H1 (cell line): Measurements from ENCODE around the gene NCKIPSD. TPM values are rescaled to one million over a fixed set of nuclear protein-coding genes. Genes with fewer than 3 reads are reported as not detected.

Experiments used
- CTCF ChIA-PET: fragments of 300-600 bp; sonication (Branson Sonifier 250); formaldehyde crosslinking; loops from one replicate; lab custom pipeline; 2021; ENCODE audit not compliant: partially characterized antibody; lab: Charles Lee
- POLR2A ChIA-PET: fragments of 300-600 bp; sonication (Branson Sonifier 250); formaldehyde crosslinking; loops from one replicate; lab custom pipeline; 2021; ENCODE audit warnings: inconsistent platforms; ENCODE audit not compliant: partially characterized antibody; lab: Charles Lee
- DNase-seq, 2 experiments: peaks; one replicate each; pipeline versions ENCODE4 v3.0.0 to v3.0.0-alpha.2; 2010 to 2022; ENCODE audit warnings: low spot score in 2 of 2, low read depth in 1 of 2, mixed read lengths in 1 of 2
- FAIRE-seq: peaks from 2 replicates; lab custom pipeline; 2011; peaks lifted over from hg19 to GRCh38; lab: Jason Lieb, UNC
- H2AFZ ChIP-seq: 2 replicates; pipeline ENCODE4 v1.8.1; 2012; ENCODE audit warnings: low read length, inconsistent platforms
- H2AK5ac ChIP-seq: 2 replicates; pipeline ENCODE4 v1.6.1; 2013; ENCODE audit warnings: low read depth, low read length
- H2BK120ac ChIP-seq: replicated peaks from 2 replicates; pipeline ENCODE3; 2013; ENCODE audit warnings: low read depth, low read length, inconsistent platforms
- H2BK12ac ChIP-seq: 2 replicates; pipeline ENCODE4 v1.6.1; 2013; ENCODE audit warnings: low read depth, low read length
- H2BK15ac ChIP-seq: 2 replicates; pipeline ENCODE4 v1.6.1; 2013; ENCODE audit warnings: low read length
- H2BK20ac ChIP-seq: 2 replicates; pipeline ENCODE4 v1.6.1; 2013; ENCODE audit warnings: low read length
- H2BK5ac ChIP-seq: 2 replicates; pipeline ENCODE4 v1.6.1; 2013; ENCODE audit warnings: low read depth, low read length
- H3K14ac ChIP-seq: 2 replicates; pipeline ENCODE4 v1.6.1; 2013; ENCODE audit warnings: inconsistent platforms; ENCODE audit not compliant: insufficient read length
- H3K18ac ChIP-seq: 2 replicates; pipeline ENCODE4 v1.6.1; 2013; ENCODE audit warnings: low read length; ENCODE audit errors: extremely low read depth
- H3K23ac ChIP-seq: 2 replicates; pipeline ENCODE4 v1.6.1; 2013; ENCODE audit warnings: inconsistent platforms; ENCODE audit not compliant: insufficient read length
- H3K23me2 ChIP-seq: 2 replicates; pipeline ENCODE4 v1.6.1; 2013; ENCODE audit warnings: low read depth, low read length
- H3K27ac ChIP-seq: 2 replicates; pipeline ENCODE4 v1.6.1; 2011; ENCODE audit warnings: low read depth, low read length, inconsistent platforms
- H3K27me3 ChIP-seq, 4 experiments: replicated peaks in 1 of 4; 1 replicate in 1 of 4; 2 replicates in 3 of 4; pipeline versions ENCODE4 v1.6.1 to v1.8.1; 2011 to 2013; ENCODE audit warnings: low read length in 3 of 4, mild to moderate bottlenecking in 3 of 4, inconsistent platforms in 2 of 4, mixed read lengths in 2 of 4, moderate library complexity in 1 of 4; ENCODE audit not compliant: control insufficient read depth in 3 of 4, insufficient read depth in 3 of 4; ENCODE audit errors: extremely low read depth in 1 of 4
- H3K36me3 ChIP-seq, 4 experiments: 2 replicates each; pipeline versions ENCODE4 v1.6.1 to v1.8.1; 2011 to 2013; ENCODE audit warnings: mild to moderate bottlenecking in 4 of 4, low read length in 3 of 4, moderate library complexity in 2 of 4, control low read depth in 1 of 4, inconsistent platforms in 1 of 4; ENCODE audit not compliant: insufficient read depth in 4 of 4, control insufficient read depth in 2 of 4
- H3K4ac ChIP-seq: replicated peaks from 2 replicates; pipeline ENCODE3; 2013; ENCODE audit warnings: low read length, low read depth, mixed read lengths, inconsistent platforms; ENCODE audit not compliant: insufficient read length
- H3K4me1 ChIP-seq, 4 experiments: replicated peaks in 1 of 4; 1 replicate in 1 of 4; 2 replicates in 3 of 4; pipeline versions ENCODE4 v1.6.1 to v1.8.1; 2011 to 2013; ENCODE audit warnings: low read length in 3 of 4, inconsistent platforms in 2 of 4, mixed read lengths in 1 of 4; ENCODE audit not compliant: insufficient read depth in 4 of 4, control insufficient read depth in 3 of 4
- H3K4me2 ChIP-seq, 2 experiments: 2 replicates each; pipeline versions ENCODE4 v1.6.1 to v1.8.1; 2011 to 2013; ENCODE audit warnings: low read depth in 2 of 2, low read length in 2 of 2, control low read depth in 1 of 2, inconsistent platforms in 1 of 2, mild to moderate bottlenecking in 1 of 2; ENCODE audit not compliant: insufficient read depth in 1 of 2
- H3K4me3 ChIP-seq, 4 experiments: fragments of 200-600, 300-600 bp in 1 of 4; sonication (generic), shearing (Covaris generic), sonication (Bioruptor Twin) in 1 of 4; 2 replicates each; pipeline versions ENCODE4 v1.5.1 to v1.8.1; 2011 to 2016; ENCODE audit warnings: low read length in 4 of 4, low read depth in 3 of 4, control low read depth in 2 of 4, inconsistent platforms in 2 of 4, mild to moderate bottlenecking in 2 of 4, mixed read lengths in 1 of 4, moderate library complexity in 1 of 4; ENCODE audit not compliant: insufficient read depth in 2 of 4; ENCODE audit errors: extremely low read depth in 1 of 4
- H3K56ac ChIP-seq: replicated peaks from 2 replicates; pipeline ENCODE3; 2013; ENCODE audit warnings: low read depth, mild to moderate bottlenecking, mixed read lengths, low read length, inconsistent platforms; ENCODE audit not compliant: insufficient read length
- H3K79me1 ChIP-seq: 2 replicates; pipeline ENCODE4 v1.6.1; 2013; ENCODE audit warnings: low read depth, low read length, control low read depth
- H3K79me2 ChIP-seq, 2 experiments: 2 replicates each; pipeline versions ENCODE4 v1.6.1 to v1.8.1; 2012 to 2013; ENCODE audit warnings: low read length in 2 of 2, mild to moderate bottlenecking in 2 of 2, inconsistent platforms in 1 of 2; ENCODE audit not compliant: insufficient read depth in 2 of 2, control insufficient read depth in 1 of 2
- H3K9ac ChIP-seq, 4 experiments: replicated peaks in 1 of 4; 1 replicate in 1 of 4; 2 replicates in 3 of 4; pipeline versions ENCODE4 v1.6.1 to v1.8.1; 2011 to 2013; ENCODE audit warnings: low read depth in 3 of 4, low read length in 3 of 4, control low read depth in 2 of 4, mild to moderate bottlenecking in 2 of 4, moderate library complexity in 2 of 4, inconsistent platforms in 1 of 4; ENCODE audit errors: extremely low read depth in 1 of 4
- H3K9me3 ChIP-seq, 2 experiments: 2 replicates each; pipeline versions ENCODE4 v1.6.1 to v1.8.1; 2012 to 2013; ENCODE audit warnings: mild to moderate bottlenecking in 2 of 2, moderate library complexity in 2 of 2, control low read depth in 1 of 2, inconsistent platforms in 1 of 2, low read depth in 1 of 2, low read length in 1 of 2, mixed read lengths in 1 of 2; ENCODE audit not compliant: insufficient read depth in 2 of 2
- H4K20me1 ChIP-seq, 2 experiments: replicated peaks in 1 of 2; 2 replicates each; pipeline versions ENCODE3 to v1.8.1; 2011 to 2013; ENCODE audit warnings: inconsistent platforms in 2 of 2, low read length in 2 of 2, mild to moderate bottlenecking in 1 of 2; ENCODE audit not compliant: insufficient read depth in 2 of 2, control insufficient read depth in 1 of 2
- H4K5ac ChIP-seq: 2 replicates; pipeline ENCODE4 v1.6.1; 2013; ENCODE audit warnings: low read length, low read depth, mixed read lengths, inconsistent platforms; ENCODE audit not compliant: insufficient read length
- H4K8ac ChIP-seq: 2 replicates; pipeline ENCODE4 v1.8.0; 2013; ENCODE audit warnings: mild to moderate bottlenecking, moderate library complexity, low read length, inconsistent platforms; ENCODE audit not compliant: insufficient read depth; ENCODE audit errors: extremely low read depth
- H4K91ac ChIP-seq: replicated peaks from 2 replicates; pipeline ENCODE3; 2013; ENCODE audit warnings: low read length, mixed read lengths, inconsistent platforms; ENCODE audit not compliant: insufficient read length
- BACH1 ChIP-seq: IDR thresholded peaks from 2 replicates; pipeline ENCODE4 v1.6.1; 2012; ENCODE audit warnings: low read length, improper control_type of control experiment
- CBX8 ChIP-seq: fragments of 300-800, 300-1000 bp; sonication (generic); IDR thresholded peaks from 2 replicates; pipeline ENCODE4 v1.7.1; 2016; ENCODE audit warnings: low read depth, low read length, borderline replicate concordance
- CHD2 ChIP-seq: IDR thresholded peaks from 2 replicates; pipeline ENCODE4 v1.6.1; 2012; ENCODE audit warnings: low read length, improper control_type of control experiment
- EZH2 ChIP-seq: fragments of 200-600 bp; sonication (generic); IDR thresholded peaks from 2 replicates; pipeline ENCODE4 v1.7.1; 2012; ENCODE audit warnings: low read depth, mild to moderate bottlenecking, moderate library complexity, low read length, inconsistent platforms; ENCODE audit not compliant: severe bottlenecking
- FOSL1 ChIP-seq: IDR thresholded peaks from 2 replicates; pipeline ENCODE4 v1.6.1; 2011; ENCODE audit warnings: mild to moderate bottlenecking, low read depth, low read length, moderate library complexity; ENCODE audit not compliant: insufficient read depth
- JUND ChIP-seq: IDR thresholded peaks from 2 replicates; pipeline ENCODE4 v1.6.1; 2011; ENCODE audit warnings: mild to moderate bottlenecking, improper control_type of control experiment, low read length
- KDM4A ChIP-seq: IDR thresholded peaks from one replicate; pipeline ENCODE4 v1.7.1; 2012; ENCODE audit warnings: low read depth, mild to moderate bottlenecking, moderate library complexity, low read length, inconsistent platforms; ENCODE audit not compliant: severe bottlenecking
- RBBP5 ChIP-seq: IDR thresholded peaks from 2 replicates; pipeline ENCODE4 v1.7.1; 2012; ENCODE audit warnings: low read depth, mild to moderate bottlenecking, inconsistent platforms, low read length, moderate library complexity, borderline replicate concordance
- SP2 ChIP-seq: IDR thresholded peaks from 2 replicates; pipeline ENCODE4 v1.6.1; 2012; ENCODE audit warnings: mild to moderate bottlenecking, low read length, inconsistent platforms
- WGBS, 2 experiments: shearing (Covaris generic) in 1 of 2; methylation state at CpG; one replicate each; pipeline versions ENCODE4 v1.1.6 to v1.1.7; 2013 to 2015; ENCODE audit warnings: low lambda C conversion rate in 2 of 2, mixed read lengths in 2 of 2, inconsistent platforms in 1 of 2, low coverage in 1 of 2, missing lambda C conversion rate in 1 of 2; ENCODE audit not compliant: insufficient replicate concordance in 2 of 2, insufficient coverage in 1 of 2, insufficient read length in 1 of 2; ENCODE audit errors: extremely low coverage in 1 of 2, missing lambda C conversion rate in 1 of 2; 5-methylcytosine and 5-hydroxymethylcytosine counted together
- polyA plus RNA-seq, 7 experiments: library from polyadenylated mRNA; depleted of rRNA in 3 of 7; stranded (reverse) in 5 of 7; unstranded in 2 of 7; fragments of >200 nt in 5 of 7; fragments of 200-250 nt in 2 of 7; gene quantifications; 1 replicate in 5 of 7; 2 replicates in 1 of 7; 4 replicates in 1 of 7; pipeline versions ENCODE4 v1.2.1 to v1.2.3, GENCODE V29; 2011 to 2013; ENCODE audit warnings: missing spikeins in 2 of 7, mixed read lengths in 2 of 7
- total RNA-seq: library from RNA; stranded (reverse); fragmentation: NEBNext Ultra II Directional; extraction: Animal tissue kit (Norgen Biotek cat#: 25700); gene quantifications from 2 replicates; pipeline ENCODE4 v1.2.1, GENCODE V29; 2021
- TF ChIP-seq, protein P1 (sequence below): IDR thresholded peaks from 2 replicates; pipeline ENCODE4 v1.6.1; 2012; ENCODE audit warnings: inconsistent platforms
- TF ChIP-seq, protein P2 (sequence below), 3 experiments: IDR thresholded peaks; 1 replicate in 2 of 3; 2 replicates in 1 of 3; pipeline versions ENCODE4 v1.5.1 to v1.6.1; 2011; ENCODE audit warnings: low read length in 3 of 3, mild to moderate bottlenecking in 3 of 3, inconsistent platforms in 2 of 3, low read depth in 1 of 3, moderate library complexity in 1 of 3; ENCODE audit not compliant: insufficient read depth in 1 of 3; ENCODE audit errors: control extremely low read depth in 1 of 3

NCKIPSD gene
- total and polyA plus RNA-seq, 2 of the 8 experiments (the other 6 are each of a cell fraction or from before 2014, with no cell fraction given): 34.7 to 91.8 TPM

DNA sequence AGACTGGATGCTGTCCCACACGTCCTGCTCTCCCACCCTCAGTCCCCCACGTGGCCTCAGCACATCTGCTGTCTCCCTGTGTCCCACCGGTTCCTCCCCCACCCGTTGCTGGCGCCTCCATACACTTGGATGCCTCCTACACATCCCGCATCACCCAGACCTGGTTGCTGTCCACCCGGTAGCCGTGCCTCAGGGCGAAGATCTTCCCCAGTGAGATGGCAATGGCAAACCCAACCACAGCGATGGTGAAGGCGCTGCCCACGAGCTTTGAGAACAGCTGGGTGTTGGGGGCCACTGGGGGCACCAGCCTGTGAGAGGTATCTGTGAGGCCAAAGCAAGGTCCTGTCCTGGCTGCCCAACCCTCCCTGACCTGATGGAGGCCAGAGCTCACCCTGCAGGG is 54.9 kb downstream of the NCKIPSD start:
- Histone ChIP-seq H4K91ac (no peak overlapping the region), H3K4me2 (no peak overlapping the region), H2AFZ (no peak overlapping the region), H2BK20ac (no peak overlapping the region), H3K18ac (no peak overlapping the region), H2BK15ac (no peak overlapping the region), H3K56ac (no peak overlapping the region), H2BK120ac (no peak overlapping the region), H3K23me2 (peaks cover 2% of the 10 kb centered on the region; the same call in 1 of the 2 replicates), H3K27me3 (no peaks in the 10 kb centered on the region; a peak in 1 of 7 replicates), H3K9ac (no peak overlapping the region), H4K5ac (no peak overlapping the region), H3K4me1 (peaks cover 0 to 2% (median 0%) of the 10 kb centered on the region in 4 experiments; a peak in 2 of 7 replicates), H2AK5ac (no peak overlapping the region), H3K14ac (no peak overlapping the region), H3K36me3 (peaks cover 20 to 52% (median 34%) of the 10 kb centered on the region in 4 experiments), H3K79me2 (peaks cover 0 to 9% of the 10 kb centered on the region in 2 experiments; a peak in 1 of 4 replicates), H3K9me3 (no peaks in the 10 kb centered on the region), H3K4ac (no peak overlapping the region), H3K79me1 (peaks cover 7% of the 10 kb centered on the region), H4K8ac (no peak overlapping the region), H3K27ac (no peak overlapping the region), H2BK5ac (peak overlapping the region; percentile 56; the same call in 1 of the 2 replicates), H4K20me1 (peaks cover 6 to 32% of the 10 kb centered on the region in 2 experiments), H3K23ac (no peak overlapping the region), H3K4me3 (no peak overlapping the region), H2BK12ac (no peak overlapping the region)
- ChIA-PET POLR2A (interaction anchor here (0.6 to 6.5 kb wide), 3 partner anchors 7 to 159 kb away, joined by 3 to 71 read pairs (median 3); partner anchors contain the start of gene TMEM89), CTCF (interaction anchor here (0.7 to 1.6 kb wide), 2 partner anchors 55 to 72 kb away, joined by 4 read pairs; partner anchors contain the start of gene NCKIPSD)
- FAIRE-seq (no peak), DNase-seq (no peak)
- WGBS, 2 experiments: 93% methylated on average over 12 of the region's 12 CpGs; no CpG with 5 or more reads in 1 of the 2 experiments
- no peak for TF ChIP-seq JUND
- no peak for TF ChIP-seq RBBP5
- TF ChIP-seq KDM4A: no peak
- TF ChIP-seq, protein P1, sequence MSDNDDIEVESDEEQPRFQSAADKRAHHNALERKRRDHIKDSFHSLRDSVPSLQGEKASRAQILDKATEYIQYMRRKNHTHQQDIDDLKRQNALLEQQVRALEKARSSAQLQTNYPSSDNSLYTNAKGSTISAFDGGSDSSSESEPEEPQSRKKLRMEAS: no peak
- TF ChIP-seq, protein P2, sequence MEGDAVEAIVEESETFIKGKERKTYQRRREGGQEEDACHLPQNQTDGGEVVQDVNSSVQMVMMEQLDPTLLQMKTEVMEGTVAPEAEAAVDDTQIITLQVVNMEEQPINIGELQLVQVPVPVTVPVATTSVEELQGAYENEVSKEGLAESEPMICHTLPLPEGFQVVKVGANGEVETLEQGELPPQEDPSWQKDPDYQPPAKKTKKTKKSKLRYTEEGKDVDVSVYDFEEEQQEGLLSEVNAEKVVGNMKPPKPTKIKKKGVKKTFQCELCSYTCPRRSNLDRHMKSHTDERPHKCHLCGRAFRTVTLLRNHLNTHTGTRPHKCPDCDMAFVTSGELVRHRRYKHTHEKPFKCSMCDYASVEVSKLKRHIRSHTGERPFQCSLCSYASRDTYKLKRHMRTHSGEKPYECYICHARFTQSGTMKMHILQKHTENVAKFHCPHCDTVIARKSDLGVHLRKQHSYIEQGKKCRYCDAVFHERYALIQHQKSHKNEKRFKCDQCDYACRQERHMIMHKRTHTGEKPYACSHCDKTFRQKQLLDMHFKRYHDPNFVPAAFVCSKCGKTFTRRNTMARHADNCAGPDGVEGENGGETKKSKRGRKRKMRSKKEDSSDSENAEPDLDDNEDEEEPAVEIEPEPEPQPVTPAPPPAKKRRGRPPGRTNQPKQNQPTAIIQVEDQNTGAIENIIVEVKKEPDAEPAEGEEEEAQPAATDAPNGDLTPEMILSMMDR (IDR thresholded peaks at IDR 0.05; ENCODE audit: control extremely low read depth in 1 of 3, insufficient read depth in 1 of 3, low read depth in 1 of 3, low read length in 3 of 3): no peak
- no peak for TF ChIP-seq SP2
- no peak for TF ChIP-seq CBX8
- no peak for TF ChIP-seq EZH2
- no peak for TF ChIP-seq BACH1
- no peak for TF ChIP-seq FOSL1
- no peak for TF ChIP-seq CHD2
